HG03432 (cell line): ENCODE results near the gene TSSK6.

Experiments
- ATAC-seq: cut with Tn5 transposase; IDR thresholded peaks from one replicate; pipeline ENCODE4 v1.9.1; 2021; ENCODE audit warnings: mild to moderate bottlenecking, moderate library complexity; ENCODE audit not compliant: unreplicated experiment

TSSK6 gene

DNA sequence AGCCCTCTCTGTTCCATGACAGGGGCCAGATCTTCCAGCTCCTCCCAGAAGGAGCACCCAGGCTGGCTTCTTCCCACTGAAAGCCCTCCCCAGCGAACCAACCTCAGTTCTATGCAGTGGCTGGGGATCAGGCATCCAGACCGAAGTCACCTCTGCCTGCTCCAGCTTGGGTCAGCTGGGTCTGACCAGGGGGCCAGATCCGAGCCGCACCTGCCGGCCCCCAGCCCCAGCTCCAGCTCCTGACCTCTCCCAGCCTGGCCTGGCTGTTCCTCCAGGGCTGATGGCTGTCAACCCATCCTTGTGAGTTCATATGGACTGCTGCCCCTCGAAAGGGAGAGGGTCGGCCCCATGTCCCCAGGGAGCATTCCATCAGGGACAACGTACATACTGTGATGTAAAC is 8.0 kb downstream of the TSSK6 start:
- ATAC-seq = no peak

- no peak for ATAC-seq
Observed at GRCh38 chr19:19506592-19506991, 8.8 kb downstream of the TSSK6 start.

- no peak for ATAC-seq
Observed at GRCh38 chr19:19505669-19506326, 9.6 kb downstream of the TSSK6 start.

GRCh38 chr19:19504754-19505668 is 10.3 kb downstream of the TSSK6 start:
- ATAC-seq = no peak

- ATAC-seq = no peak
Observed at GRCh38 chr19:19502808-19503602, 12.3 kb downstream of the TSSK6 start.

- ATAC-seq = no peak
Observed at GRCh38 chr19:19502281-19502680, 13.1 kb downstream of the TSSK6 start.

DNA sequence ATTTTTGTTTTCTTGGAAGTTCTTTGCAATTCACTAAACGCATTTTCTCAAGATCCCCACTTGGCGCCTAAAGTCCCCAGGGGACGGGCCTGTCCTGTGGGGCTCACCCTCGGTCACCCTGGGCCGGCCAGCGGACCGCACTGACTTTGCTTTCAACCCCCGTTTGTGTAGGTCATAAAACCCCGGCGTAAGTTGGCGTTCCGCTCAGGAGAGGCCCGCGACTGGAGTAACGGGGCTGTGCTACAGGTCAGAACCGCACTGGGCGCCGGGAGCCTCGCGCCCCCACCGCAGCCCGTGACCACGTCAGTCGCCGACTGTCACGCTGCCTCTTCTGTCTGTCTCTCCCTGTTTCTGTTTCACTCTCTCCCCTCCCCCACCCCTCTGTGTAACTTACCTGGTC is 13.6 kb downstream of the TSSK6 start:
- no peak for ATAC-seq

- no peak for ATAC-seq
Observed at GRCh38 chr19:19500975-19501644, 14.2 kb downstream of the TSSK6 start.

DNA sequence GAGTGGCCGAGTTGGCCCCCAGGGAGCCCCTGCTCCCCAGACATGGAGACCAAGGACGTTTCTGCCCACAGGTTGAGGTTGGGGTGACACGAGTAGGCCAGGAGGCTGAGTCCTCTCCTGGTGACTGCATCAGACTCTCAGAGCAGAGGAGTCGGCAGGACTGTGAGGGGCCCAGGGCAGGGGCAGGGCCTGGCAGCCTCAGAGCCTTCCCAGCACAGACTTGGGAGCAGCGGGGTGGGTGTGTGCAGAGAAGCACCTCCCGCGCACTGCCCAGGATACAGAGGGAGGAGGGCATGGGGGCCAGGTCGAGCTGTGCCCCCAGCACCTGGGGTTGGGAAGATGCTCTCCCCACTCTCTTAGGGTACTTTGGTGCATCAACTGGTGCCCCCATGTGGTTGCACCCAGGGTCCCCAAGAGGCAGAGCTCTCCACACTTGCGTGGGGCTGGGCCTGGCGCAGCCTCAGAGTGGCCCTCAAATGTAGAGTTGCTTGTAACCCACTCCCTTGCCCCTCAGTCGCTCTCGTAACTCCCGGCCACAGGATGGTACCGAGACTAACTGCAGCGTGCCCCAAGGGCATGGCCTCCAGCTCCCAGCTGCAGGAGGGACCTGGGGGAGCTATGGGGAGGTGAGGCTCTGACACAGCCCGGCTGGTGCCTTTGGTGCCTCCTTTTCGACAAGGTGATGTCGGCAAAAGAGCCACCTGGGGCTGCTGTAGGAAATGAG is 15.9 kb downstream of the TSSK6 start:
- ATAC-seq = no peak

GRCh38 chr19:19498255-19498991 is 16.9 kb downstream of the TSSK6 start:
- ATAC-seq = no peak

DNA sequence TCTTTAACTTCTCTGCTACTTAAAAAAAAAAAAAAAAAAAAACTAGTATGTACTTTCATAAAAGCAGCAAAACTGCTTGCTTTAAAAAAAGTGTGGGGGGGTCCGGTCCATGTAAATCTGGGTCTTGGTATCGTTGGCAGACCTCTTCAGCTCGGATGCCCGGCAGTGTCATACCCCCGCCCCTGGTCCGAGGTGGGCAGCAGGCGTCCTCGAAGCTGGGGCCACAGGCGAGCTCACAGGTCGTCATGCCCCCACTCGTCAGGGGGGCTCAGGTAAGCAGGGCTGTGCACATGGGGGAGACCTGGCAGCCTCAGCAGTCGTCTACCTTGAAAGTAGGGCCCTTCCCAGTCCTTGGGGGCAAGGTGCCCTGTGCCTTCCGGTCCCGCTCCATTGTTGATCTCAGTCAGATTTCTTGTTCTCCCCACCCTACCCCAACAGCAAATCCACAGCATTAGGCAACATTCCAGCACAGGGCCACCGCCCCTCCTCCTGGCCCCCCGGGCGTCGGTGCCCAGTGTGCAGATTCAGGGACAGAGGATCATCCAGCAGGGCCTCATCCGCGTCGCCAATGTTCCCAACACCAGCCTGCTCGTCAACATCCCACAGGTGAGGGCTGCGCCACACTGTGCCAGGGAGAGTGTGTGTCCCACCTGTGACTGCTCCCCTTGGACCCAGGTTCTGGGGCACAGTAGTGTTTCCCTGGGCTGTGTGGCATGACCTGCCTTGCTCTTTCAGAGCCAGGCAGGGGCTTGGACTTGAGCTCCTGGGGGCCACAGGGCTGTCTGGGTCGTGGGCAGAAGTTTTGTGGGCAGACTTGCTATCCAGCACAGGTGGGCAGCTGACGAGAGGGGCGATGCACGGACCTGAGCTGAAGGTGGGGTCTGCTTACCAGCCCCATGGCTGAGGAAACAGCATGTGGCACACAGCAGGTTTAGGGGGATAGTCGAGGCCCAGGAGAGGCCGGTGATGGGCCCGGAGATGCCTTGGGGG is 19.4 kb downstream of the TSSK6 start:
- no peak for ATAC-seq

DNA sequence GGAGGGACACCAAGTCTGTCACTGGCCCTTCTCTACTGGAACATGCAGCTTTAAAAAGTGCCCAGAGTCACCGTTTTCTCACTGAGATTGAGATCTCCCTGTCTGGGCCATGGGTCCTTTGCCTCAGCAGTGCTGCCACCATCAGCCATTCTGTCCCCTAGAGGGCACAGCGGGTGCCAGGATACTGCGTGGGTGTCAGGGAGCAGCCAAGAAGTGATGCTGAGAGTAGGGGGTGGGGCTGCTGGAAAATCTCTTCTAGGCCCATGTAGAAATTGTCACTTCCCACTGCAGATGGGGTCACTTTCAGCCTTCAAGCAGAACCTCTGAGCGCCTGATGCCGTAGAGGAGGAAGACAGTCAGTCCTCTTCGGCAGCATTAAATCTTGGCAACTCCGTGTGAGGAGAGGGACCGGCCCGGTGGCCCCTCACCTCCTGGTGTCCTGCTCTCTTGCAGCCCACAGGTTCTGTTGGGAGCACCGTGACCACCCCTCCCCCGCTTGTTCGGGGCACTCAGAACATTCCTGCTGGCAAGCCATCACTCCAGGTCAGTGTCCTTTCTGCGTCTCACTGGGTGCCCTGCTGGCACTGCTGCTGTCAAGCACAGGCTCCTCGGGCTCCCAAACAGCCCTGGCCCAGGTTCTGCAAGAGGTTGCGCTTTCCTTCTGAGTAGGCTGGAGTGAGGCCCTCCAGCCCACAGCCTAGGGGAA is 21.4 kb downstream of the TSSK6 start:
- no peak for ATAC-seq

- ATAC-seq = no peak
Observed at GRCh38 chr19:19492026-19492610, 23.2 kb downstream of the TSSK6 start.

DNA sequence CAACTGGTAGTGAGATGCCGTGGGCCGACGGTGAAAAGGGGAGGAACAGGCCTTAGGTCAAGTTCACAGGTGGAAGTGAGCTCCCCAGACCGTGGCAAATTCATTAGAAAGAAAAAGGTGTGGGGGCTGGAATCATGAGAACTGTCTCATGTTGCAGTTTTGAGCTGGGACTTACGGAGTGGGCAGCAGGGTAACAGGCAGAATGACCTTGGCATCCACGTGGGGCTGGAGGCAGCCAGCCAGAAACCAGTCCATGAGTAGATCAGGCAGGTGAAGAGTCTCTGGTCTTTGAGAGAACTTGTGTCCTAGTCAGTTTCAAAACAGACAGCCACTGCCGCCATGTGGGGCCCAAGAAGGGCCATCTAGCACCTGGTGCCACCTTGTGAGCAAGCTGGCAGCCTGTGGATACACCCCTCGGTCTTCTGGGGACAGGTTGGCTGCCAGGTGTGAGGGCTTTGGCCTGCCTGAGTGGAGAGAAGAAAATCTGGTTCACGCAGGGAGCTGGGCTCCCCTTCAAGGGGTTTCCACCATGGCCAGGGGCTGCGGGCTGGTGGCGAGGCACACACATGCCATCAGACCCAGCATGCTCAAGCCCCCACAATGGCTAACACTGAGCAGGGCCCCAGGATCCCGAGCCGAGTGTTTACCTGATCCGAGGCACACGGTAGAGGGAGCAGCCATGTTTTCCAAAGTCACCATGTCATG is 23.9 kb downstream of the TSSK6 start:
- no peak for ATAC-seq

DNA sequence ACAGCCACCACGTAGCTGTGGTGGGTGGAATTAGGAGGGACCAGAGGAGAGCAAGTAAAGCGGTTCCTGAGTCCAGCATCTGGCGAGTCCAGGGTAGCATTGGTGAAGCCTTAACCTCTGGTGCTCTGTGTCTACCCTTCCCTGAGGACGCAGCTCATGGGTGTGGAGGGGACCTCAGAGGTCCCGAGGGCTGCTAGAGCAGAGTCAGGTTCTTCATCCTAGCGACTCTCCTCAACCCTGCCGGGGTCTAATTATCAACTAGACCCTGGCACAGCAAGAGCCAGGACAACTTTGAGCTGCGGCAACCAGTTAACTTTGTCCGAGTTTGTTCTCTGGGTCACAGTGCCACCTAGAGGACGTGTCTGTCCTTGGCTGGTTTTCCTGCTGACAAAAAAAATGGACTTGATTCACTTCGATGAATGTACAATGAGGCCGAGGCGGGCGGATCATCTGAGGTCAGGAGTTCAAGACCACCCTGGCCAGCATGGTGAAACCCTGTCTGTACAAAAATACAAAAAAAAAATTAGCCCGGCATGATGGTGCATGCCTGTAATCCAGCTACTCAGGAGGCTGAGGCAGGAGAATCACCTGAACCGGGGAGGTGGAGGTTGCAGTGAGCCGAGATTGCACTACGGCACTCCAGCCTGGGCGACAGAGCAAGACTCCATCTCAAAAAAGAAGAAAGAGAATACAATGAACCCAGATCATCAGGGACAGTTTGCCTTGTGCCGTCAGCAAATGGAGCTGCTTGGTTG is 25.0 kb downstream of the TSSK6 start:
- ATAC-seq = peak; percentile 39

GRCh38 chr19:19489804-19490204 is 25.5 kb downstream of the TSSK6 start:
- no peak for ATAC-seq
